Measurements from ENCODE around the gene RMRP. TPM values are rescaled to one million over a fixed set of nuclear protein-coding genes. Genes with fewer than 3 reads are reported as not detected.
A peak's percentile ranks its signal among the peaks of the same experiment; 100 is the strongest.

RMRP gene
- total and polyA plus RNA-seq, 2 experiments from 2014 or later: 15.3 to 8,626 TPM

GRCh38 chr9:35700031-35700430 lies 42.2 kb upstream of the RMRP start:
- H3K4me1 Mint-ChIP-seq: no peaks in the 10 kb centered on the region
- H3K27me3 ChIP-seq (ENCODE audit: insufficient read depth): no peaks in the 10 kb centered on the region
- no peak overlapping the region for H3K4me3 ChIP-seq
- H3K27ac Mint-ChIP-seq: no peak overlapping the region
- H3K4me3 Mint-ChIP-seq: no peak overlapping the region
- ATAC-seq (no peak), DNase-seq (ENCODE audit: low spot score) (peak; percentile 42)
- no peaks in the 10 kb centered on the region for H3K9me3 Mint-ChIP-seq
- H3K4me1 ChIP-seq (ENCODE audit: insufficient read depth): no peaks in the 10 kb centered on the region
- no peaks in the 10 kb centered on the region for H4K20me1 ChIP-seq (replicated peaks; ENCODE audit: insufficient read depth)
- no peak for TF ChIP-seq POLR2AphosphoS5 (IDR thresholded peaks at IDR 0.05; ENCODE audit: low read depth)
- TF ChIP-seq CTCF (conservative IDR thresholded peaks at IDR 0.05; ENCODE audit: low read depth in 2 of 2): no peak
- TF ChIP-seq, protein P1, sequence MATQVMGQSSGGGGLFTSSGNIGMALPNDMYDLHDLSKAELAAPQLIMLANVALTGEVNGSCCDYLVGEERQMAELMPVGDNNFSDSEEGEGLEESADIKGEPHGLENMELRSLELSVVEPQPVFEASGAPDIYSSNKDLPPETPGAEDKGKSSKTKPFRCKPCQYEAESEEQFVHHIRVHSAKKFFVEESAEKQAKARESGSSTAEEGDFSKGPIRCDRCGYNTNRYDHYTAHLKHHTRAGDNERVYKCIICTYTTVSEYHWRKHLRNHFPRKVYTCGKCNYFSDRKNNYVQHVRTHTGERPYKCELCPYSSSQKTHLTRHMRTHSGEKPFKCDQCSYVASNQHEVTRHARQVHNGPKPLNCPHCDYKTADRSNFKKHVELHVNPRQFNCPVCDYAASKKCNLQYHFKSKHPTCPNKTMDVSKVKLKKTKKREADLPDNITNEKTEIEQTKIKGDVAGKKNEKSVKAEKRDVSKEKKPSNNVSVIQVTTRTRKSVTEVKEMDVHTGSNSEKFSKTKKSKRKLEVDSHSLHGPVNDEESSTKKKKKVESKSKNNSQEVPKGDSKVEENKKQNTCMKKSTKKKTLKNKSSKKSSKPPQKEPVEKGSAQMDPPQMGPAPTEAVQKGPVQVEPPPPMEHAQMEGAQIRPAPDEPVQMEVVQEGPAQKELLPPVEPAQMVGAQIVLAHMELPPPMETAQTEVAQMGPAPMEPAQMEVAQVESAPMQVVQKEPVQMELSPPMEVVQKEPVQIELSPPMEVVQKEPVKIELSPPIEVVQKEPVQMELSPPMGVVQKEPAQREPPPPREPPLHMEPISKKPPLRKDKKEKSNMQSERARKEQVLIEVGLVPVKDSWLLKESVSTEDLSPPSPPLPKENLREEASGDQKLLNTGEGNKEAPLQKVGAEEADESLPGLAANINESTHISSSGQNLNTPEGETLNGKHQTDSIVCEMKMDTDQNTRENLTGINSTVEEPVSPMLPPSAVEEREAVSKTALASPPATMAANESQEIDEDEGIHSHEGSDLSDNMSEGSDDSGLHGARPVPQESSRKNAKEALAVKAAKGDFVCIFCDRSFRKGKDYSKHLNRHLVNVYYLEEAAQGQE (IDR thresholded peaks at IDR 0.05; ENCODE audit: unreplicated experiment): no peak
- H3F3A ChIP-seq (replicated peaks; ENCODE audit: low read depth): peaks cover 6% of the 10 kb centered on the region
- no peaks in the 10 kb centered on the region; the same call in none of the 3 replicates for H3K36me3 Mint-ChIP-seq (ENCODE audit: low read depth)
- H3K79me2 ChIP-seq (replicated peaks; ENCODE audit: insufficient read depth): no peaks in the 10 kb centered on the region
- H3K9me2 ChIP-seq (ENCODE audit: insufficient read depth): no peaks in the 10 kb centered on the region
- H2AFZ ChIP-seq: no peak overlapping the region
- H3K27me3 Mint-ChIP-seq (ENCODE audit: insufficient read depth, low read depth, poor library complexity): peaks cover 10% of the 10 kb centered on the region
- peaks cover 31% of the 10 kb centered on the region; the same call in 1 of the 2 replicates for H3K36me3 ChIP-seq (ENCODE audit: insufficient read depth)
- no peak overlapping the region for H3K4me2 ChIP-seq
- H3K27ac ChIP-seq (ENCODE audit: low read depth): no peak overlapping the region

GRCh38 chr9:35698231-35698630 lies 40.4 kb upstream of the RMRP start:
- no peaks in the 10 kb centered on the region for H3K9me3 Mint-ChIP-seq
- H3K9me2 ChIP-seq (ENCODE audit: insufficient read depth): no peaks in the 10 kb centered on the region
- H3F3A ChIP-seq (replicated peaks; ENCODE audit: low read depth): peaks cover 6% of the 10 kb centered on the region
- H4K20me1 ChIP-seq (replicated peaks; ENCODE audit: insufficient read depth): no peaks in the 10 kb centered on the region
- peaks cover 31% of the 10 kb centered on the region; the same call in 1 of the 2 replicates for H3K36me3 ChIP-seq (ENCODE audit: insufficient read depth)
- H3K36me3 Mint-ChIP-seq (ENCODE audit: low read depth): no peaks in the 10 kb centered on the region; the same call in none of the 3 replicates
- no peak overlapping the region for H3K27ac Mint-ChIP-seq
- no peaks in the 10 kb centered on the region for H3K4me1 ChIP-seq (ENCODE audit: insufficient read depth)
- no peaks in the 10 kb centered on the region for H3K4me1 Mint-ChIP-seq
- no peak overlapping the region for H3K4me3 ChIP-seq
- DNase-seq (ENCODE audit: low spot score) (no peak), ATAC-seq (no peak)
- H3K4me2 ChIP-seq: no peak overlapping the region
- H3K79me2 ChIP-seq (replicated peaks; ENCODE audit: insufficient read depth): no peaks in the 10 kb centered on the region
- H3K27ac ChIP-seq (ENCODE audit: low read depth): no peak overlapping the region
- H3K27me3 ChIP-seq (ENCODE audit: insufficient read depth): no peaks in the 10 kb centered on the region
- H3K4me3 Mint-ChIP-seq: no peak overlapping the region
- H2AFZ ChIP-seq: no peak overlapping the region
- peaks cover 10% of the 10 kb centered on the region for H3K27me3 Mint-ChIP-seq (ENCODE audit: insufficient read depth, low read depth, poor library complexity)
- TF ChIP-seq ETS1 (IDR thresholded peaks at IDR 0.05): no peak
- no peak for TF ChIP-seq CTCF (conservative IDR thresholded peaks at IDR 0.05; ENCODE audit: low read depth in 2 of 2)
- no peak for TF ChIP-seq ZNF114 (CRISPR knock-in tag; IDR thresholded peaks at IDR 0.05)
- TF ChIP-seq ZNF331 (CRISPR knock-in tag; IDR thresholded peaks at IDR 0.05; ENCODE audit: low read depth): no peak
- TF ChIP-seq POLR2AphosphoS5 (IDR thresholded peaks at IDR 0.05; ENCODE audit: low read depth): no peak
- no peak for TF ChIP-seq JUNB (IDR thresholded peaks at IDR 0.05; ENCODE audit: unreplicated experiment)
- TF ChIP-seq, protein P1 (IDR thresholded peaks at IDR 0.05; ENCODE audit: unreplicated experiment): no peak
